K562 (cell line): Measurements from ENCODE around the gene ZNF500. TPM values are rescaled to one million over a fixed set of nuclear protein-coding genes. Genes with fewer than 3 reads are reported as not detected.

ENCODE experiments used
- CBFA2T3 ChIP-seq: fragments of 450-650 bp; IDR thresholded peaks from 2 replicates; pipeline ENCODE4 v1.6.1; 2017
- CBX1 ChIP-seq: sonication (generic); IDR thresholded peaks from 2 replicates; pipeline ENCODE4 v1.6.1; 2016; ENCODE audit warnings: antibody characterized with exemption, low read depth, mild to moderate bottlenecking
- CREM ChIP-seq: IDR thresholded peaks from 2 replicates; pipeline ENCODE4 v1.6.1; 2014; ENCODE audit warnings: antibody characterized with exemption, low read depth
- EHMT2 ChIP-seq: fragments of 450-650 bp; IDR thresholded peaks from 2 replicates; pipeline ENCODE4 v1.6.1; 2018; ENCODE audit warnings: antibody characterized with exemption
- ESRRB ChIP-seq: fragments of 250-450 bp; sonication (Bioruptor Pico); IDR thresholded peaks from 2 replicates; pipeline ENCODE4 v1.5.0; 2020; ENCODE audit warnings: mild to moderate bottlenecking, moderate library complexity, borderline replicate concordance
- FOXA3 ChIP-seq, 2 experiments: fragments of 450-650 bp in 1 of 2; sonication (generic) in 1 of 2; formaldehyde crosslinking; IDR thresholded peaks in 1 of 2; conservative IDR thresholded peaks in 1 of 2; 2 replicates each; pipeline versions ENCODE4 v1.4.0 to v1.8.0; 2020 to 2022; ENCODE audit warnings: mild to moderate bottlenecking in 2 of 2, missing genetic modification reagents in 1 of 2
- KAT7 ChIP-seq: sonication (generic); formaldehyde crosslinking; IDR thresholded peaks from 2 replicates; pipeline ENCODE4 v1.8.0; 2022; ENCODE audit warnings: missing genetic modification reagents, mild to moderate bottlenecking, borderline replicate concordance
- KAT8 ChIP-seq: fragments of 450-650 bp; IDR thresholded peaks from 2 replicates; pipeline ENCODE4 v1.6.1; 2016; ENCODE audit warnings: low read depth, mild to moderate bottlenecking
- LEF1 ChIP-seq: fragments of 450-650 bp; IDR thresholded peaks from 2 replicates; pipeline ENCODE4 v1.6.1; 2016; ENCODE audit warnings: mild to moderate bottlenecking
- RBM25 ChIP-seq: fragments of 200-400 bp; formaldehyde crosslinking; IDR thresholded peaks from 2 replicates; pipeline ENCODE4 v1.6.1; 2018; ENCODE audit warnings: low read length, low read depth, moderate library complexity; ENCODE audit not compliant: severe bottlenecking
- SMARCA4 ChIP-seq: fragments of 450-650 bp; IDR thresholded peaks from 2 replicates; pipeline ENCODE4 v1.6.1; 2016
- SP2 ChIP-seq: IDR thresholded peaks from 2 replicates; pipeline ENCODE4 v1.6.1; 2011; ENCODE audit warnings: mild to moderate bottlenecking, low read depth, low read length, moderate library complexity; ENCODE audit not compliant: poor library complexity, severe bottlenecking; ENCODE audit errors: extremely low read depth
- TEAD1 ChIP-seq, 2 experiments: fragments of 450-650 bp in 1 of 2; sonication (generic) in 1 of 2; formaldehyde crosslinking; IDR thresholded peaks; 2 replicates each; pipeline versions ENCODE4 v1.4.0 to v1.8.0; 2020 to 2022; ENCODE audit warnings: mild to moderate bottlenecking in 2 of 2, missing genetic modification reagents in 1 of 2
- TRIM25 ChIP-seq: fragments of 450-650 bp; IDR thresholded peaks from 2 replicates; pipeline ENCODE4 v1.7.0; 2016; ENCODE audit warnings: borderline replicate concordance
- XRCC4 ChIP-seq: IDR thresholded peaks from one replicate; pipeline ENCODE4 v1.6.1; 2011; ENCODE audit not compliant: insufficient read depth, insufficient read length; ENCODE audit errors: extremely low read depth
- ZNF121 ChIP-seq: sonication (generic); formaldehyde crosslinking; conservative IDR thresholded peaks from 2 replicates; pipeline ENCODE4 v1.8.0; 2022; ENCODE audit warnings: missing genetic modification reagents
- ZNF175 ChIP-seq: fragments of 200-800 bp; sonication (Bioruptor generic); IDR thresholded peaks from 2 replicates; pipeline ENCODE4 v1.6.1; 2016; ENCODE audit warnings: low read depth, mild to moderate bottlenecking, missing genetic modification characterization, missing compliant biosample characterization
- ZNF232 ChIP-seq: sonication (generic); formaldehyde crosslinking; IDR thresholded peaks from 2 replicates; pipeline ENCODE4 v1.8.0; 2022; ENCODE audit warnings: mild to moderate bottlenecking, missing genetic modification reagents
- ZNF764 ChIP-seq: fragments of 250-450 bp; sonication (Bioruptor Pico); IDR thresholded peaks from 2 replicates; pipeline ENCODE4 v1.4.0; 2020; ENCODE audit warnings: low read depth, mild to moderate bottlenecking, moderate library complexity
- polyA plus RNA-seq, 8 experiments: library from polyadenylated mRNA; depleted of rRNA in 4 of 8; stranded (reverse) in 5 of 8; unstranded in 3 of 8; fragments of >200 nt; fragmentation: Nextera tagmentation in 2 of 8; fragmentation: Illumina TruSeq in 1 of 8; extraction: Ambion mirVana in 2 of 8; extraction: Trizol in 1 of 8; gene quantifications; 2 replicates each; pipeline versions ENCODE4 v1.2.1 to v1.2.3, GENCODE V29; 2011 to 2014; ENCODE audit warnings: inconsistent platforms in 1 of 8, missing spikeins in 1 of 8
- total RNA-seq, 7 experiments: library from RNA; depleted of rRNA in 6 of 7; stranded (reverse); fragments of >200 nt in 6 of 7; fragmentation: Illumina TruSeq in 2 of 7; extraction: Trizol in 2 of 7; gene quantifications; 2 replicates each; pipeline versions ENCODE4 v1.2.1 to v1.2.3, GENCODE V29; 2011 to 2021; ENCODE audit warnings: low replicate concordance in 1 of 7
- TF ChIP-seq, protein P1 (sequence below): sonication (generic); formaldehyde crosslinking; IDR thresholded peaks from 2 replicates; pipeline ENCODE4 v1.8.0; 2022; ENCODE audit warnings: missing genetic modification reagents, mild to moderate bottlenecking, borderline replicate concordance
- TF ChIP-seq, protein P2 (sequence below): fragments of 200-800 bp; sonication (Bioruptor generic); IDR thresholded peaks from 2 replicates; pipeline ENCODE4 v1.6.1; 2017; ENCODE audit warnings: missing genetic modification characterization, missing compliant biosample characterization
- TF ChIP-seq, protein P3 (sequence below): sonication (generic); formaldehyde crosslinking; IDR thresholded peaks from 2 replicates; pipeline ENCODE4 v1.8.0; 2022; ENCODE audit warnings: mild to moderate bottlenecking, missing genetic modification reagents

The ZNF500 gene
- total and polyA plus RNA-seq, 9 of the 15 experiments (the other 6 are each of a cell fraction or from before 2014, with no cell fraction given) = 0.80 to 20.8 (median 5.3) TPM

DNA sequence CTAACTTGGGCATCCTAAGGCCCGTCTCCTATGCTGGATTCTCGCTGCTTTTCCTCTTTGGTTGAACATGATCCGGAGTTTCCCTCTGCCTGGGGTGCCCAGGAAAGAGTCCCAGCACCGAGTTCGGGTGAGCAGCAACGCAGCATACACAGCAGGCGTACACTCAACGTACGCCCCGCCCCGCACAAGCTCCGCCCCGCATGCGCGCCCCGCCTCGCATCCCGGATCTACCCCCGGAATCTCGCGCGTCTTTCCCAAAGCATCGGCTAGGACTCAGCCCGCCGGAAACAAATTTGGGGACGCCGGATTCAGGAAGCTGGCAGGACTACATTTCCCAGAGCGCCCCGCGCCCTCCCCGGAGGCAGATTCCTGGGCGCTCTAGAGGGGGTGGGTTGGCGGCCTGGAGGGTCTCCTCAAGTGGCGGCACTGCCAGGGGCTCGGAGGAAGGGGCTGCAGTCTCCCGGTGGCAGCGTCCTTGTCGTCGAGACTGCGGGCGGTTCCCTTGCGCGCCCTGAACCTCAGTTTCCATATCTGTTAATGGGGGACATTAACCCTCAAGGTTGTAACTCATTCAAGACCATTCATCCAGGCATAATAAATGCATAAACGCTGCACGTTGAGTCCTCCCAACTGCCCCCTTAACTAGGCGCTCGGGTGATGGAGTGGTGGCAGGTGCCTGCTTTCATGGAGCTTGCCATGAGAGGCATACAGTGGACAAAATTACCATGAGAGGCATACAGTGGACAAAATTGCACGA lies 1.8 kb upstream of the ZNF500 start (continued):
- TF ChIP-seq, protein P1, sequence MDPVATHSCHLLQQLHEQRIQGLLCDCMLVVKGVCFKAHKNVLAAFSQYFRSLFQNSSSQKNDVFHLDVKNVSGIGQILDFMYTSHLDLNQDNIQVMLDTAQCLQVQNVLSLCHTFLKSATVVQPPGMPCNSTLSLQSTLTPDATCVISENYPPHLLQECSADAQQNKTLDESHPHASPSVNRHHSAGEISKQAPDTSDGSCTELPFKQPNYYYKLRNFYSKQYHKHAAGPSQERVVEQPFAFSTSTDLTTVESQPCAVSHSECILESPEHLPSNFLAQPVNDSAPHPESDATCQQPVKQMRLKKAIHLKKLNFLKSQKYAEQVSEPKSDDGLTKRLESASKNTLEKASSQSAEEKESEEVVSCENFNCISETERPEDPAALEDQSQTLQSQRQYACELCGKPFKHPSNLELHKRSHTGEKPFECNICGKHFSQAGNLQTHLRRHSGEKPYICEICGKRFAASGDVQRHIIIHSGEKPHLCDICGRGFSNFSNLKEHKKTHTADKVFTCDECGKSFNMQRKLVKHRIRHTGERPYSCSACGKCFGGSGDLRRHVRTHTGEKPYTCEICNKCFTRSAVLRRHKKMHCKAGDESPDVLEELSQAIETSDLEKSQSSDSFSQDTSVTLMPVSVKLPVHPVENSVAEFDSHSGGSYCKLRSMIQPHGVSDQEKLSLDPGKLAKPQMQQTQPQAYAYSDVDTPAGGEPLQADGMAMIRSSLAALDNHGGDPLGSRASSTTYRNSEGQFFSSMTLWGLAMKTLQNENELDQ (CRISPR knock-in tag) = no peak
- TF ChIP-seq CREM (peak; percentile 72), KAT8 (no peak), LEF1 (no peak), TRIM25 (no peak), CBFA2T3 (no peak), KAT7 (no peak), ESRRB (CRISPR knock-in tag) (no peak), SP2 (no peak), ZNF232 (CRISPR knock-in tag) (no peak), ZNF121 (CRISPR knock-in tag) (no peak), SMARCA4 (no peak), RBM25 (peak; percentile 74), ZNF175 (CRISPR knock-in tag) (no peak), CBX1 (peak; percentile 98), EHMT2 (no peak), FOXA3 (CRISPR knock-in tag; conservative IDR thresholded peaks at IDR 0.05 in 1 of 2, IDR thresholded peaks at IDR 0.05 in 1 of 2) (no peak), TEAD1 (CRISPR knock-in tag; IDR thresholded peaks at IDR 0.05) (peak in 1 of 2 experiments; percentile 94; a peak in 2 of 4 replicates), ZNF764 (CRISPR knock-in tag) (no peak), XRCC4 (no peak)
- TF ChIP-seq, protein P2, sequence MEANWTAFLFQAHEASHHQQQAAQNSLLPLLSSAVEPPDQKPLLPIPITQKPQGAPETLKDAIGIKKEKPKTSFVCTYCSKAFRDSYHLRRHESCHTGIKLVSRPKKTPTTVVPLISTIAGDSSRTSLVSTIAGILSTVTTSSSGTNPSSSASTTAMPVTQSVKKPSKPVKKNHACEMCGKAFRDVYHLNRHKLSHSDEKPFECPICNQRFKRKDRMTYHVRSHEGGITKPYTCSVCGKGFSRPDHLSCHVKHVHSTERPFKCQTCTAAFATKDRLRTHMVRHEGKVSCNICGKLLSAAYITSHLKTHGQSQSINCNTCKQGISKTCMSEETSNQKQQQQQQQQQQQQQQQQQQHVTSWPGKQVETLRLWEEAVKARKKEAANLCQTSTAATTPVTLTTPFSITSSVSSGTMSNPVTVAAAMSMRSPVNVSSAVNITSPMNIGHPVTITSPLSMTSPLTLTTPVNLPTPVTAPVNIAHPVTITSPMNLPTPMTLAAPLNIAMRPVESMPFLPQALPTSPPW (CRISPR knock-in tag) = peak; percentile 75
- TF ChIP-seq, protein P3, sequence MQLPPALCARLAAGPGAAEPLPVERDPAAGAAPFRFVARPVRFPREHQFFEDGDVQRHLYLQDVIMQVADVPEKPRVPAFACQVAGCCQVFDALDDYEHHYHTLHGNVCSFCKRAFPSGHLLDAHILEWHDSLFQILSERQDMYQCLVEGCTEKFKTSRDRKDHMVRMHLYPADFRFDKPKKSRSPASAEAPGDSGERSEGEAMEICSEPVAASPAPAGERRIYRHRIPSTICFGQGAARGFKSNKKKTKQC (CRISPR knock-in tag) = no peak
